HG03045 (cell line): Measurements from ENCODE around the gene TRIM46.
"Not testable (repeated sequence)": the region's sequence is repeated elsewhere in the genome, so short reads cannot be mapped to it uniquely, and the experiment has no call there.

ENCODE experiments used
- ATAC-seq: cut with Tn5 transposase; IDR thresholded peaks from one replicate; pipeline ENCODE4 v1.9.1; 2021; ENCODE audit warnings: mild to moderate bottlenecking, moderate library complexity; ENCODE audit not compliant: unreplicated experiment

Gene TRIM46

GRCh38 chr1:155186067-155186793 lies 12.6 kb downstream of the TRIM46 start:
- no peak for ATAC-seq

- ATAC-seq, result no peak
Measured at GRCh38 chr1:155186794-155187455, 13.3 kb downstream of the TRIM46 start.

- no peak for ATAC-seq
Measured at GRCh38 chr1:155187456-155187891, 13.8 kb downstream of the TRIM46 start.

- ATAC-seq, result no peak
Measured at GRCh38 chr1:155188268-155188667, 14.6 kb downstream of the TRIM46 start.

GRCh38 chr1:155189926-155190325 lies 16.3 kb downstream of the TRIM46 start:
- not testable (repeated sequence) for ATAC-seq

GRCh38 chr1:155191904-155192303 lies 18.3 kb downstream of the TRIM46 start:
- no peak for ATAC-seq

- no peak for ATAC-seq
Measured at GRCh38 chr1:155192346-155193274, 19.0 kb downstream of the TRIM46 start.

GRCh38 chr1:155193275-155193990 lies 19.8 kb downstream of the TRIM46 start:
- peak; percentile 73 for ATAC-seq

- not testable (repeated sequence) for ATAC-seq
Measured at GRCh38 chr1:155193991-155194240, 20.3 kb downstream of the TRIM46 start.

- no peak for ATAC-seq
Measured at GRCh38 chr1:155195201-155196102, 21.8 kb downstream of the TRIM46 start.

GRCh38 chr1:155196103-155196892 lies 22.6 kb downstream of the TRIM46 start:
- ATAC-seq, result no peak

GRCh38 chr1:155196893-155197638 lies 23.4 kb downstream of the TRIM46 start:
- no peak for ATAC-seq

GRCh38 chr1:155197901-155198546 lies 24.4 kb downstream of the TRIM46 start:
- ATAC-seq, result no peak

- ATAC-seq, result no peak
Measured at GRCh38 chr1:155198547-155198906, 24.9 kb downstream of the TRIM46 start.

GRCh38 chr1:155199792-155200191 lies 26.1 kb downstream of the TRIM46 start:
- no peak for ATAC-seq

GRCh38 chr1:155200920-155201319 lies 27.3 kb downstream of the TRIM46 start:
- no peak for ATAC-seq

GRCh38 chr1:155202198-155202597 lies 28.5 kb downstream of the TRIM46 start:
- ATAC-seq, result no peak
